ENCODE measurements around the gene PGAP6.

DNA sequence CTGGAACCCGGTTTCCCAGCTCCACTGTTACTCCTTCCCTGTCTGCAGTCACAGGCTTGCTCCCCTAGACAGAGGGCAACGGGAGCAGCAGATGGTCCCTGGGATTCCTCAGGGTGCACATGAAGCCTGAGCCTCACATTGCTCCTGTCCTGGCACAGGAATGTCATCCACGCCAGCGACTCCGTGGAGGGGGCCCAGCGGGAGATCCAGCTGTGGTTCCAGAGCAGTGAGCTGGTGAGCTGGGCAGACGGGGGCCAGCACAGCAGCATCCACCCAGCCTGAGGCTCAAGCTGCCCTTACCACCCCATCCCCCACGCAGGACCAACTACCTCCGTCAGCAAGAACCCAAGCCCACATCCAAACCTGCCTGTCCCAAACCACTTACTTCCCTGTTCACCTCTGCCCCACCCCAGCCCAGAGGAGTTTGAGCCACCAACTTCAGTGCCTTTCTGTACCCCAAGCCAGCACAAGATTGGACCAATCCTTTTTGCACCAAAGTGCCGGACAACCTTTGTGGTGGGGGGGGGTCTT is 18.3 kb upstream of the PGAP6 start:
- TF ChIP-seq POLR2A (IDR thresholded peaks at IDR 0.05; ENCODE audit: low read depth, low read length) (no peak), POLR2AphosphoS5 (IDR thresholded peaks at IDR 0.05; ENCODE audit: low read depth, low read length) (no peak), SPI1 (IDR thresholded peaks at IDR 0.05; ENCODE audit: low read depth, low read length) (no peak)

Data from GM12891 (cell line).